ENCODE results near the gene ARHGDIA. TPM values are rescaled to one million over a fixed set of nuclear protein-coding genes. Genes with fewer than 3 reads are reported as not detected.

ARHGDIA gene
- total and polyA plus RNA-seq, 2 of the 8 experiments (the other 6 are each of a cell fraction or from before 2014, with no cell fraction given): 62.4 to 217 TPM

DNA sequence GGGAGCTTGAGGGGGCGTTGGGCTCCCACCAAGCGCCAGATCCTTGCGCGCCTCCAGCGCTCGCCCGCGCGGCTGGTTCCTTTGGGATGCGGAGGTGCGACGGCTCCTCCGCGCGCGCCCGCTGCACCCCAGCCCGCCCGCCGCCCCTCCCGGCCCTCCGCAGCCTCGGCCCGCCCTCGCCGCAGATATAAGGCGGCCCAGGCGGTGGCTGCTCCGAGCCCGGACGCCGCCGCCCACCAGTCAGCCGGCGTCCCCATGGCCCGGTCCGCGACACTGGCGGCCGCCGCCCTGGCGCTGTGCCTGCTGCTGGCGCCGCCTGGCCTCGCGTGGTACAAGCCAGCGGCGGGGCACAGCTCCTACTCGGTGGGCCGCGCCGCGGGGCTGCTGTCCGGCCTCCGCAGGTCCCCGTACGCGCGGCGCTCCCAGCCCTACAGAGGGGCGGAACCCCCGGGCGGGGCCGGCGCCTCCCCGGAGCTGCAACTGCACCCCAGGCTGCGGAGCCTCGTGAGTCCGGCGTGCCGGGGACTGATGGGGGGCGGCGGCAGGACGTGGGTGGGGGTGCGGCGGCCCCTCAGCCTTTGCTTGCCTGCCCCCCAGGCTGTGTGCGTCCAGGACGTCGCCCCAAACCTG is 31.0 kb upstream of the ARHGDIA start, which contains the start of gene NPB:
TSS of gene NPB (plus strand) at position 216 of the 630 bp plus-strand sequence. CDS start at position 256, 40 bp downstream.
- POLR2A ChIA-PET (ENCODE audit: partially characterized antibody): interaction anchor here (1.1 to 4.0 kb wide), 11 partner anchors 8 to 33 kb away, joined by 3 to 29 read pairs (median 6); partner anchors contain the start of genes ALYREF, ANAPC11, MAFG and PCYT2
- Histone ChIP-seq H2AK5ac (ENCODE audit: low read depth, low read length) (no peak within 1 kb of the TSS), H3K23ac (ENCODE audit: insufficient read length) (no peak within 1 kb of the TSS), H4K20me1 (replicated peaks in 1 of 2; ENCODE audit: control insufficient read depth in 1 of 2, insufficient read depth in 2 of 2, low read length in 2 of 2) (peaks cover 5 to 9% of the 10 kb centered on the region in 2 experiments), H3K4me1 (replicated peaks in 1 of 4; ENCODE audit: control insufficient read depth in 3 of 4, insufficient read depth in 4 of 4, low read length in 3 of 4) (peaks cover 0 to 8% (median 2%) of the 10 kb centered on the region in 4 experiments; a peak in 3 of 7 replicates), H3K27me3 (replicated peaks in 1 of 4; ENCODE audit: control insufficient read depth in 3 of 4, extremely low read depth in 1 of 4, insufficient read depth in 3 of 4, low read length in 3 of 4) (peaks cover 0 to 22% (median 14%) of the 10 kb centered on the region in 4 experiments; a peak in 5 of 7 replicates), H4K8ac (ENCODE audit: extremely low read depth, insufficient read depth, low read length) (peak within 1 kb of the TSS; percentile 64), H3K18ac (ENCODE audit: extremely low read depth, low read length) (no peak within 1 kb of the TSS; the same call in none of the 2 replicates), H3K36me3 (ENCODE audit: control insufficient read depth in 2 of 4, insufficient read depth in 4 of 4, low read length in 3 of 4) (peaks cover 2 to 17% (median 9%) of the 10 kb centered on the region in 4 experiments; a peak in 6 of 8 replicates), H2BK12ac (ENCODE audit: low read depth, low read length) (no peak within 1 kb of the TSS), H3K4me2 (ENCODE audit: insufficient read depth in 1 of 2, low read depth in 2 of 2, low read length in 2 of 2) (peak within 1 kb of the TSS; percentile 63 to 86), H3K27ac (ENCODE audit: low read depth, low read length) (no peak within 1 kb of the TSS), H4K91ac (replicated peaks; ENCODE audit: insufficient read length, low read length) (peak within 1 kb of the TSS; percentile 17), H3K9me3 (ENCODE audit: insufficient read depth in 2 of 2, low read depth in 1 of 2, low read length in 1 of 2) (no peaks in the 10 kb centered on the region), H3K9ac (replicated peaks in 1 of 4; ENCODE audit: extremely low read depth in 1 of 4, low read depth in 3 of 4, low read length in 3 of 4) (no peak within 1 kb of the TSS), H2BK15ac (ENCODE audit: low read length) (peak within 1 kb of the TSS; percentile 18; the same call in 1 of the 2 replicates), H2BK20ac (ENCODE audit: low read length) (no peak within 1 kb of the TSS), H2BK5ac (ENCODE audit: low read depth, low read length) (no peak within 1 kb of the TSS), H3K56ac (replicated peaks; ENCODE audit: insufficient read length, low read depth, low read length) (no peak within 1 kb of the TSS), H3K14ac (ENCODE audit: insufficient read length) (no peak within 1 kb of the TSS), H4K5ac (ENCODE audit: insufficient read length, low read depth, low read length) (peak within 1 kb of the TSS; percentile 2), H3K79me2 (ENCODE audit: control insufficient read depth in 1 of 2, insufficient read depth in 2 of 2, low read length in 2 of 2) (no peaks in the 10 kb centered on the region), H3K79me1 (ENCODE audit: low read depth, low read length) (no peaks in the 10 kb centered on the region; the same call in 1 of the 2 replicates), H3K23me2 (ENCODE audit: low read depth, low read length) (peaks cover 6% of the 10 kb centered on the region; the same call in 1 of the 2 replicates), H3K4ac (replicated peaks; ENCODE audit: insufficient read length, low read depth, low read length) (peak within 1 kb of the TSS; percentile 78), H2BK120ac (replicated peaks; ENCODE audit: low read depth, low read length) (no peak within 1 kb of the TSS), H2AFZ (ENCODE audit: low read length) (no peak within 1 kb of the TSS), H3K4me3 (ENCODE audit: extremely low read depth in 1 of 4, insufficient read depth in 2 of 4, low read depth in 3 of 4, low read length in 4 of 4) (peak within 1 kb of the TSS; percentile 19 to 61 (median 44))
- WGBS, 2 experiments (ENCODE audit: extremely low coverage in 1 of 2, insufficient coverage in 1 of 2, insufficient read length in 1 of 2, insufficient replicate concordance in 2 of 2, low coverage in 1 of 2, low lambda C conversion rate in 2 of 2, missing lambda C conversion rate in 1 of 2): 17% methylated on average over 3 of the region's 79 CpGs; no CpG with 5 or more reads in 1 of the 2 experiments
- no peak for FAIRE-seq
- peak in 1 of 2 experiments; percentile 75 for DNase-seq (ENCODE audit: low read depth in 1 of 2, low spot score in 2 of 2)
- CTCF ChIA-PET (ENCODE audit: partially characterized antibody): interaction anchor here (2.7 kb wide), 1 partner anchor 32 kb away, joined by 10 read pairs; no protein-coding TSS in a partner anchor
- TF ChIP-seq ZNF274 (IDR thresholded peaks at IDR 0.05; ENCODE audit: borderline replicate concordance, extremely low read depth, low read length) (no peak), HDAC2 (IDR thresholded peaks at IDR 0.05; ENCODE audit: borderline replicate concordance in 1 of 2, low read depth in 2 of 2, low read length in 2 of 2) (no peak), FOSL1 (IDR thresholded peaks at IDR 0.05; ENCODE audit: insufficient read depth, low read depth, low read length) (no peak), RNF2 (IDR thresholded peaks at IDR 0.05; ENCODE audit: borderline replicate concordance, low read depth, low read length, missing control alignments, poor library complexity, severe bottlenecking) (no peak), SUZ12 (IDR thresholded peaks at IDR 0.05; ENCODE audit: low read length) (0 out of 2 replicates have a peak, but pooled peaks have one; percentile 36), EZH2 (IDR thresholded peaks at IDR 0.05; ENCODE audit: low read depth, low read length, severe bottlenecking) (peak; percentile 27), RAD21 (IDR thresholded peaks at IDR 0.05 in 1 of 2, conservative IDR thresholded peaks at IDR 0.05 in 1 of 2; ENCODE audit: low read depth in 2 of 2, low read length in 2 of 2) (no peak), SRF (IDR thresholded peaks at IDR 0.05; ENCODE audit: low read depth, low read length) (no peak), JUN (IDR thresholded peaks at IDR 0.05; ENCODE audit: low read depth, low read length) (no peak), TAF1 (IDR thresholded peaks at IDR 0.05; ENCODE audit: low read depth, low read length) (no peak)
